Left kidney (tissue), 8 donors: Measurements from ENCODE around the gene FOXI1. TPM values are rescaled to one million over a fixed set of nuclear protein-coding genes. Genes with fewer than 3 reads are reported as not detected.

Experiments used
- DNase-seq: peaks from one replicate; pipeline ENCODE4 v3.0.0-alpha.2; 2013
- long read RNA-seq, 8 donors: transcript quantifications; one replicate each; lab custom pipeline, GENCODE V29; 2026
- polyA plus RNA-seq: library from polyadenylated mRNA; unstranded; fragments of 120-200 nt; gene quantifications from one replicate; pipeline ENCODE4 v1.2.1, GENCODE V29; 2013; ENCODE audit not compliant: insufficient read length

FOXI1 gene
- 4.8 TPM for polyA plus RNA-seq
- long read RNA-seq, donor 1, transcript FOXI1-201 (2 exons, 2,312 nt), result major isoform, 8 of 8 reads
- long read RNA-seq, donor 1, partial matches to known transcripts, result 0 of 8 reads
- long read RNA-seq, donor 1, other reads (novel, unspliced or antisense), result 0 of 8 reads
- long read RNA-seq, donor 2, transcript FOXI1-201 (2 exons, 2,312 nt), result major isoform, 7 of 7 reads
- long read RNA-seq, donor 2, partial matches to known transcripts, result 0 of 7 reads
- long read RNA-seq, donor 2, other reads (novel, unspliced or antisense), result 0 of 7 reads
- long read RNA-seq, donor 3, partial matches to known transcripts, result 0 of 2 reads
- long read RNA-seq, donor 3, other reads (novel, unspliced or antisense), result 0 of 2 reads
- long read RNA-seq, donor 4, result 0 reads
- long read RNA-seq, donor 5, transcript FOXI1-201 (2 exons, 2,312 nt), result major isoform, 6 of 6 reads
- long read RNA-seq, donor 5, partial matches to known transcripts, result 0 of 6 reads
- long read RNA-seq, donor 5, other reads (novel, unspliced or antisense), result 0 of 6 reads
- long read RNA-seq, donor 6, result 0 reads
- long read RNA-seq, donor 7, transcript FOXI1-201 (2 exons, 2,312 nt), result major isoform, 7 of 7 reads
- long read RNA-seq, donor 7, partial matches to known transcripts, result 0 of 7 reads
- long read RNA-seq, donor 7, other reads (novel, unspliced or antisense), result 0 of 7 reads
- long read RNA-seq, donor 8, result 0 reads

GRCh38 chr5:170105642-170106611 is at the start of gene FOXI1:
FOXI1 (plus strand) TSS chr5:170105897; CDS start chr5:170105958, 61 bp downstream.
- no peak for DNase-seq

DNA sequence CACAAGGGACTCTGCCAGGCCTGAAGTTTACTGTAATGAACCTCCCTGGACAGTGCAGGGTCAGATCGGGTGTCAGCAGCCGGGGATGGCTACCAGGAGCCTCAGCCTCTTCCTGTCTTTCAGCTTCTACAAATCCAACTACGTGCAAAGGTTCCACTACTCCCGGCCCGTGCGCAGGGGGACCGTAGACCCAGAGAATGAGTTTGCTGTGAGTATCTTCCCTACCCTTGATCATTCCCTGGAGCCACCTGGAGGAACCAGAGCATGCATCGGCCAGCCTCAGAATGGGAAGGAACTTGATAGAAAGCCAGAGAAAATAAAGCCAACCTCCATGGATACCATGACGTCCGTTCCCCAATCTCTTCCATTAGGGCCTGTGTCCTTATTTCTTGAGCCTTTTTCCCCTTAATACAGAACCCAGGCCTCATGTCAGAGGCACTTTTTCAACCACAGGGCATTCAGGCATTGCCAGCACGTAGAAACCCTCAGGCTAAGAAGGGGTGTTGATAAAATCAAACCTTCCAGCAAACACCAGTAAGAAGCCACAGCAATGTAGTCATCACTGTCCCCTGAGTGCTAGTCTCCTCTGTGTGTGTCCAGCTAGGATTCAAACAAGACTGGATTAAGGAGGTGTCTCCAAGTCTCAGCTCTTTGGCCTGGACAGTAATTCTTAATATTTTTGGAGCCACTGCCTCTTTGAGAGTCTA is 49.0 kb upstream of the FOXI1 start:
- no peak for DNase-seq

GRCh38 chr5:170057311-170057710 is 48.4 kb upstream of the FOXI1 start:
- DNase-seq, result no peak

DNA sequence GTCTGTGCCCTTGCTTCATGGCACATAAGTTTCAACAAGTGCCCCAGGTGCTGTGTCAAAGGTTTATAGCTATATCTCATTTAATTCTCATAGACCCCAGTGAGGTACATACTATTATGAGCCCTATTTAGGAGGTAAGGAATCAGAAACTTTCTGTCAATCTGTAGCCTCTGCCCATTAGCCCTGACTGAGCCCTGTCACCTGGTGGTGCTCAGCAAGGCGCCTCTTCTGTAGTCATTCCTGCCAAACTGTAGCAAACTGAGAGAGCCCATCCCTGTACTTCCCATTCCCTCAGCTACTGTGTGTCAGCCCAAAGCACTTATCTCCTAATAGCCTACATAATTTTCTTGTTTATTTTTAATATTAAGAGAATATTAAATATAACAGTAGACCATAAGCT is 46.5 kb upstream of the FOXI1 start:
- DNase-seq, result no peak

- DNase-seq, result no peak
Measured at GRCh38 chr5:170067152-170067551, 38.5 kb upstream of the FOXI1 start.

GRCh38 chr5:170067574-170068170 is 38.0 kb upstream of the FOXI1 start:
- no peak for DNase-seq

DNA sequence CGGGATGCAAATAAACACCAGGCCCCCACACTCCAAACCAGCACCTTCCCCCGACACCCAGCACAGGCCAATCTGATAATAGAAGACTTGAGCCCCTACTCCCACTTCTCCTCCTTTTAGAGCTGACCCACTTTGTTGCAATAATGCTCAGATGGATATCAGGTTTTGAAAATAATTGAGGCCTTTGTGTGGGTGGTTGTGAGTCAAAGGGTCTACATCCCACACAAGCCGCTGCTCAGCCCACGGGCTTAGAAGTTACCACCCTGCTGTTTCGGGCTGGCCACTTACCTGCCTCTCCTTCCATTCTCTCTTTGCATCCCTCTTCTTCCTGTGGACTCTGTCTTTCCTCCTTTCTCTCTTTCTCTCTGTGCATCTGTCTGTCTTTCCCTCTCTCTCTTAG is 36.2 kb upstream of the FOXI1 start:
- DNase-seq, result no peak

GRCh38 chr5:170070556-170071412 is 34.9 kb upstream of the FOXI1 start:
- DNase-seq, result peak; percentile 59

DNA sequence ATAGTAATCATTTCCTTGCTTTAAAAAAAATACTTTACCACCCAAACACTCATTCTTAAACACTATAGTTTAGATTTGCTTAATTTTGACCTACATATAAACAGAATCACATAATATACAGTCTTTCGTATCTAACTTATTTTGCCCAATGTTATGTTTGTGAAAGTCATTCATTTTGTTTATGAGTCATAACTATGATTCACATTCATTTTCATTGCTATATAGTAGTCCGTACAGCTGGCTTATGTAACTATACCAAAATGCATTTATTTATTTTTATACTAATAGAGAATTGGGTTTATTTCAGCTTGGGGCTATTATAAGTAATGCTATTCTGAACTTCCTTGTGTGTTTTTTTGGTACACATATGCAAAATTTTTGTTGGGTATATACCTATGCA is 33.9 kb upstream of the FOXI1 start:
- DNase-seq, result no peak

- DNase-seq, result no peak
Measured at GRCh38 chr5:170075696-170076095, 30.0 kb upstream of the FOXI1 start.

DNA sequence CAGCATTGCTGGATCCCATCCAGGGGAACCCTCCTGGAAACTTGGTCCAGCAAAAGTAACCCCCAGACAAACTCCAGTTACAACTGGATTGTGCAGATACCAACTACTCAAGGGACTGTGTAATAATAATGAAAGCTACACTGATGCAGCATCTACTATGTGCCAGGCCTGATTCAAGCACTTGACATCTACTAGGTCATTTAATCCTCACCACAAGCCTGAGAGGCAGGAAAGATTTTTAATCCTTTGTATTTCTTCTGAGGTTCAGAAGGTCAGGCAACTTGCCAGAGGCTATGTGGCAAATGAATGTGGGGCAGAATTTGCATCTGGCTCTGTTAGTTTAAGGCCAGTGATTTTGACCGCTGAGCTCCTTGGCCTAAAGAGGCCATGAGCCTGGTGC is 29.5 kb upstream of the FOXI1 start:
- DNase-seq, result no peak

DNA sequence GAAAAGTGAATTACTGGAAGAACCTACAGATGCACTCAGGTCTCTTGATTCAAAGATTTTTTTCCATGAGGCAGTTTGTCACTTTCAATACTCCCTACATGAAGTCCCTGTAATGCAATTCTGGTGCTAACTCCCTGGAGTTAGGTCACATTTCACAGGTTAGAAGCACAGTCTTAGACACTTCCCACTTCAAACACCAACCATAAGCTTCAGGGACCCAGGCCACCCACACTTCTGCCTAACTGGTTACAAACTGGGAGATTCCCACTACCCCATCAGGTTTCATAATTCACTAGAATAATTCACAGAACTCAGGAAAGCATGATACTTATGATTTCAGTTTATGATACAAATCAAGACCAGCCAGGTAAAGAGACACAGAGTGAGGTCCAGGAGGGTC is 29.0 kb upstream of the FOXI1 start:
- DNase-seq, result no peak

DNA sequence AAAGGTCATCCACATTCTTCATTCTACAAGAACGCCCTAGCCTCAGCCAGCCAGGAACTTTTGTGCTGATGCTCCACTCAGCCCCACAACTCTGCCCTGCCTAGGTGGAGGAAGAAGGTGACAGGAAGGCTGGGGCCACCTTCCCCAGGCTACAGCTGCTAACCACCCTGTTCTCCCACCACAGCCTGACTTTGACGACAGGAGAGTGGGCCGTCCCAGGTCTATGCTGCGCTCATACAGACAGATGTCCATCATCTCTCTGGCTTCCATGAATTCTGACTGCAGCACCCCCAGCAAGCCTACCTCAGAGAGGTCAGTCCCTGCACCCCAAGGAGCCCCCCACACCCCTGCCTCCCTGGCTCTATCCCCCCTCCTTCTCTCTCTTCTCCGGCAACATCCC is 28.2 kb upstream of the FOXI1 start:
- no peak for DNase-seq

DNA sequence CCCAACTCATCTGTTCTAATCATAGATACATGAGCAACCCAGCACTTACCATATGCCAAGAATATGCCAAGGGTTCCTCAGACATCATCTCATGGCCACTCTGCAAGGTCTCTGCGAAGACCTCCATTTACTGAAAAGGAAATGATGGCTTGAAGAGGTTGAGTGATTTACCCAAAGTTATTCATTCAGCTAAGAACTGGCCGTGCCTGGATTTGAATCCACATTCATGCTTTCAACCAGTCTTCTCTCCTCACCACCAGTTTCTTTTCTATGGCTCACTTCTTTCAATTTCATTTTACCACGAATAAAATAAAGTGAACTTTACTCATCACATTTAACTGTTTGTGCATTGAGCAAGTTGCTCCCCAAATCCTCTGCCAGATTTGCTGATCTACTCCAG is 27.2 kb upstream of the FOXI1 start:
- DNase-seq, result no peak

- no peak for DNase-seq
Measured at GRCh38 chr5:170078931-170079330, 26.8 kb upstream of the FOXI1 start.

DNA sequence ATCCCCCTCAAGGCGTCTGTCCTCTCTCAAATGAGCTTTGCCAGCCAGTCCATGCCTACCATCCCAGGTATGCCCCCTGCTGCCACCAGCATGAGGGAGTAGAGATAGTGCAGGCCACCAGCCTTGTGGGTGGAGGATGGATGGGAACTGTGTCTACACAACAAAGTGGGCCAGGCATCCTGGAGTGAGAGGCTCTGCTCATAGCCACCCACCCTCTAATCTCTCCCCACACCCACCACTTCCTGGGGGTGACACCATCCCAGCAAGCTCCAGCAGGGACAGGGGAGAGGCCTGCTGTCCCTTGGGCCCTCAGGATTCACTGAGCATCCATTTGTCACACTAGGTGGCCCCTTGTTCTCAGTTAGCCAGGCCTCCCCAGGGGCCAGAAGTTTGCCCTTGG is 25.5 kb upstream of the FOXI1 start:
- DNase-seq, result no peak

GRCh38 chr5:170080786-170081445 is 24.8 kb upstream of the FOXI1 start:
- no peak for DNase-seq

GRCh38 chr5:170081616-170082015 is 24.1 kb upstream of the FOXI1 start:
- DNase-seq, result no peak

GRCh38 chr5:170082701-170083100 is 23.0 kb upstream of the FOXI1 start:
- DNase-seq, result no peak
